OCI-LY1 (cell line): ENCODE measurements around the gene XPNPEP2.

Experiments used
- CTCF ChIP-seq: fragments of 200-600 bp; sonication (generic), shearing (Covaris generic); IDR thresholded peaks from 2 replicates; pipeline ENCODE4 v1.5.1; 2017; ENCODE audit warnings: mild to moderate bottlenecking, antibody characterized with exemption, low read length, moderate library complexity, mixed read lengths
- EZH2 ChIP-seq: fragments of 200-600 bp; sonication (generic), shearing (Covaris generic); IDR thresholded peaks from 2 replicates; pipeline ENCODE4 v1.8.0; 2017; ENCODE audit warnings: borderline replicate concordance, mixed run types, mild to moderate bottlenecking, antibody characterized with exemption, low read length, moderate library complexity, mixed read lengths

- TF ChIP-seq CTCF (no peak), EZH2 (no peak)
These were observed 32.7 kb downstream of the XPNPEP2 start for GRCh38 chrX:129771266-129771995.
